WI38 (cell line): ENCODE results near the gene DEXI.

Source experiments
- H3K4me3 ChIP-seq: 2 replicates; pipeline ENCODE4 v1.5.1; 2011; ENCODE audit warnings: low read depth, mild to moderate bottlenecking, control low read depth, low read length
- TF ChIP-seq, protein P1 (sequence below): IDR thresholded peaks from 2 replicates; pipeline ENCODE4 v1.5.1; 2012; ENCODE audit warnings: low read depth, mild to moderate bottlenecking, control low read depth, low read length

Gene DEXI

DNA sequence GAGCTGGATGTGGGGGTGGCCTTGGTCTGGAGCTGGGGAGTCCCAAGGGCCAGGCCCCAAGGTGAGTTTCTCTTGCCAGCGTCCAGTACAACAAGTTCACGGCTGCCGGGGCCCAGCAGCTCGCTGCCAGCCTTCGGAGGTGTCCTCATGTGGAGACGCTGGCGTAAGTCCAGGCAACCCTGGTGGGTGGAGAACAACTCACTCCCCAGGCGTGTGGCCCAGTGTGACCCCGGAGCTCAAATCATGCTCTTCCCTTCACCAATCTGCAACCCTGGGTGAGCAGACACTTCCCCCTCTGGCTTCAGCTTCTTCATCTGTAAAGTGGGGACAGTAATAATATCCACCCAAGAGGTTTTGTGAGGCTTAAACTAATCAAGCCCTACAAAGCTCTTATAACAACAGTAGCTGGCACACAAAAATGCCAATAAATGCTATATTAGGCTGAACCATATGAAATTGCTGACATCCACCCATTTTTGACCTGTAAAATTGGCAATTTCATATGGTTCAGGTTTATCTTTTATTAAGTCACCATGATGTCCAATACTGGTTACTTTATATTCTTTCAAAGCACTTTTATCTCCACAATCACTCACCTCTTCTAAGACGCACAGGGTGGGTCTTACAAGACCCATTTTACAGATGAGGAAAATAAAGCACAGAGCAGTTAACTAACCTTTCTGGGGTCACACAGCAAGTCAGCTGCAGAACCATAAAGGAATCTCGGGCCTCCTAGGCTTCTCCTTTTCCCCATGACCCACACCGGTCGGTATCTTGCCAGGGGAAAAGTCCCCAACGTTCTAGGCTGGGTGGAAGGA lies 19.7 kb downstream of the DEXI start:
- no peak overlapping the region for H3K4me3 ChIP-seq
- TF ChIP-seq, protein P1, sequence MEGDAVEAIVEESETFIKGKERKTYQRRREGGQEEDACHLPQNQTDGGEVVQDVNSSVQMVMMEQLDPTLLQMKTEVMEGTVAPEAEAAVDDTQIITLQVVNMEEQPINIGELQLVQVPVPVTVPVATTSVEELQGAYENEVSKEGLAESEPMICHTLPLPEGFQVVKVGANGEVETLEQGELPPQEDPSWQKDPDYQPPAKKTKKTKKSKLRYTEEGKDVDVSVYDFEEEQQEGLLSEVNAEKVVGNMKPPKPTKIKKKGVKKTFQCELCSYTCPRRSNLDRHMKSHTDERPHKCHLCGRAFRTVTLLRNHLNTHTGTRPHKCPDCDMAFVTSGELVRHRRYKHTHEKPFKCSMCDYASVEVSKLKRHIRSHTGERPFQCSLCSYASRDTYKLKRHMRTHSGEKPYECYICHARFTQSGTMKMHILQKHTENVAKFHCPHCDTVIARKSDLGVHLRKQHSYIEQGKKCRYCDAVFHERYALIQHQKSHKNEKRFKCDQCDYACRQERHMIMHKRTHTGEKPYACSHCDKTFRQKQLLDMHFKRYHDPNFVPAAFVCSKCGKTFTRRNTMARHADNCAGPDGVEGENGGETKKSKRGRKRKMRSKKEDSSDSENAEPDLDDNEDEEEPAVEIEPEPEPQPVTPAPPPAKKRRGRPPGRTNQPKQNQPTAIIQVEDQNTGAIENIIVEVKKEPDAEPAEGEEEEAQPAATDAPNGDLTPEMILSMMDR, result no peak

- TF ChIP-seq, protein P1, result no peak
These were observed 20.5 kb downstream of the DEXI start for GRCh38 chr16:10921536-10922327.

DNA sequence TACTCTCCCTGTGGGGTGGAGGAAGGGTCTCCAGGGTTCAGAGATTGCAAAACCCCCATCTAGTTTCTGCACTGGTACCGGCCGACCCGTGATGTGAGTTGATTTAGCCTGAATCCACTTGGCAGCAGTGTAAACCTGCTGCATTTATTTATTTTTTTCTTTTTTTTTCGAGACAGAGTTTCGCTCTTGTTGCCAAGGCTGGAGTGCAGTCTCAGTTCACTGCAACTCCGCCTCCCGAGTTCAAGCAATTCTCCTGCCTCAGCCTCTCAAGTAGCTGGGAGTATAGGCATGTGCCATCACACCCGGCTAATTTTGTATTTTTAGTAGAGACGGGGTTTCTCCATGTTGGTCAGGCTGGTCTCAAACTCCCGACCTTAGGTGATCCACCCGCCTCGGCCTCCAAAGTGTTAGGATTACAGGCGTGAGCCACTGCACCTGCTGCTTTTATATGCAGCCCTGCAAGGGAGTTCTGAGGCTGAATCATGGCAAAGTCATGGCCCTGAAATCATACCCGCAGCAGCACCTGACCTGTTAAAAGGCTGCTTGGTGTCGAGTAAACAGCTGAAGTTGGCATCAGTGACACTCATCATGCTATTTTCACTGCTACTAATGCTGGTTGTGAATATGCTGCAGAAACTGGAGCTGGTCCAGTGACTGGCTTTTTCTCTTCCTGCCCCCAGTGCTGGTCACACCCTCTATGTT lies 21.4 kb downstream of the DEXI start:
- TF ChIP-seq, protein P1, result no peak
- H3K4me3 ChIP-seq, result no peak overlapping the region

More at GRCh38 chr16:10921536-10922327, 20.5 kb downstream of the DEXI start:
- H3K4me3 ChIP-seq, result no peak overlapping the region

DNA sequence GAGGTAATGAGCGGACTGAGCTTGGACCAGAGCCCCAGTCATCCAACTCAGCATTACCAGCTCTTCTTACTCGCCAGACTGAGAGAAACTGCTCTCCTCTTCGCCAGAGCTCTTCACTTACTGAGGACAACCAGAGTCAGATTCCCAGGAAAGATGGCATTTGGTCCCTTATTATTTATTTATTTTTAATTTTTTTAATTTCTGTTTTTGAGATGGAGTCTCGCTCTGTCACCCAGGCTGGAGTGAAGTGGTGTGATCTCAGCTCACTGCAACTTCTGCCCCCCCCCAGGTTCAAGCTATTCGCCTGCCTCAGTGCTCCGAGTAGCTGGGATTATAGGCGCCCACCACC lies 23.3 kb downstream of the DEXI start:
- TF ChIP-seq, protein P1, result no peak
- H3K4me3 ChIP-seq, result no peak overlapping the region

DNA sequence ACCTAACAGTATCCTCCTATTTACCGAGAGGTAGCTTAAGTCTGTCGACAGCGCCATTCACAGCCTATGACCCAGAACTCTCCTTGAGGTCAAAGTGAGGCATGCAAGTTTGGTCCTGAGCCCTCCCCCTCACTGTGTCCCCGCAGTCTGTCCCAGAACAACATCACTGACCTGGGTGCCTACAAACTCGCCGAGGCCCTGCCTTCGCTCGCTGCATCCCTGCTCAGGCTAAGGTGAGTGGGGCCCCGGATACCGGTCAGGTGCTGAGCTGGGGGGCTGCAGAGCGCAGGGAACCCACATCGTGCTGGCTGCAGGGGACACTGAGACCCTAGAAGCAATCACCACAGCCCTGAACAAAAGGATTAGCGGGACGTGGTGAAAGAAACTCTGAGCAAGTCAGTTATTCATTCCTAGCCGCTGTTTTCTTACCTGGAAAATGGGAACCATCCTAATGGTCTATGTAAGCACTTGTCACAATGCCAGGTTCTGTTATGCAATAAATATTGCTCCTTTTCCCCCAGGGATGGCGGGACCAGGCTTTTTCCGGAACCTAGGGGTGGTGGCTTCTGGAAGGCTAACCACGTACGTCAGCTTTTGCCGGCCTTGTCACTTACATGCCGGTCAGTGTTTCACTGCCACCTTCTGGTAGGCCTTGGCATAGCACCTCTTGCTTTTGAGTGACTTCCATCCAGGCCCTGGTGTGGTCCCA lies 23.8 kb downstream of the DEXI start:
- no peak overlapping the region for H3K4me3 ChIP-seq

GRCh38 chr16:10916534-10916933 lies 25.7 kb downstream of the DEXI start:
- TF ChIP-seq, protein P1, result no peak

More for the DNA sequence above, 23.8 kb downstream of the DEXI start:
- TF ChIP-seq, protein P1, result peak; percentile 98

More at GRCh38 chr16:10916534-10916933, 25.7 kb downstream of the DEXI start:
- H3K4me3 ChIP-seq, result no peak overlapping the region
